Measurements from ENCODE around the gene RBM22. TPM values are rescaled to one million over a fixed set of nuclear protein-coding genes. Genes with fewer than 3 reads are reported as not detected.

Gene RBM22
- polyA plus RNA-seq, 1 of the 3 experiments (the other 2 are of a cell fraction), result 30.7 TPM

DNA sequence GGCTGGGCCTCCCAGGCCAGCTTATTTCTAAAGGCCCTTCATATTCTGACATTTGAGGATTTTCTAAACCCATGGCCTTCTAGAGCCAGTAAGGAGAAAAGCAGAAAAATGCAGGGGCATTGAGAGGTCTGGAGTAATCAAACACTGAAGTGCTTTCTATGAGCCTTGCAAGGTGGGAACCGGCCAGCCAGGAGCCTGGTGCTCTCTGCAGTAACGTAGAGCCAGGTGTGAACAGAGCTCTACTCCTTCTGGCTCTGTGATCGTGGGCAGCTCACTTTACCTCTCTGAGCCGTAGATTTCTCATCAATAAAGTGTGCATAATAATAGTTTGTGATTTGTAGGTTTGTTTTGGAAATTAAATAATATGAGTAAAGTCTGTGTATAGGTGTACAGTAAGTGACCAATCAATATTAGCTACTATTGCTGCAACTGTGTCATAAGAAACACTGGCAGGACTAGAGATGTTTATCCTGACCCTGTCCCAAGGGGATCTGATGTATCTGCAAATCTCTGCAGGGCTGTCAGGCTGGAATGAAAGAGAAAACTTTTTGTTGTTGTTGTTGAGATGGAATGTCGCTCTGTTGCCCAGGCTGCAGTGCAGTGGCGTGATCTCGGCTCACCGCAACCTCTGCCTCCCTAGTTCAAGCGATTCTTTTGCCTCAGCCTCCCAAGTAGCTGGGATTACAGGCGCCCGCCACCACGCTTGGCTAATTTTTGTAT is 57.7 kb downstream of the RBM22 start:
- no peaks in the 10 kb centered on the region for H3K9me3 ChIP-seq
- H3K4me2 ChIP-seq, result peak overlapping the region; percentile 66
- CTCF ChIA-PET, result interaction anchor here (0.8 to 5.5 kb wide), 5 partner anchors 9 to 83 kb away, joined by 3 to 44 read pairs (median 7); no protein-coding TSS in a partner anchor
- WGBS (ENCODE audit: low lambda C conversion rate), result 94% methylated on average over 9 of the region's 12 CpGs
- peaks cover 49% of the 10 kb centered on the region for H3K79me2 ChIP-seq (ENCODE audit: insufficient read depth)
- peak overlapping the region; percentile 92 to 94 for H3K27ac ChIP-seq (ENCODE audit: low read depth in 2 of 2, low read length in 1 of 2)
- H3K4me1 ChIP-seq (ENCODE audit: control insufficient read depth in 1 of 2, insufficient read depth in 2 of 2, low read depth in 1 of 2, low read length in 1 of 2), result peaks cover 61 to 72% of the 10 kb centered on the region in 2 experiments
- H3F3A ChIP-seq (replicated peaks; ENCODE audit: insufficient read depth), result peaks cover 47% of the 10 kb centered on the region
- H3K9ac ChIP-seq, result peak overlapping the region; percentile 32
- TF ChIP-seq, protein P1, sequence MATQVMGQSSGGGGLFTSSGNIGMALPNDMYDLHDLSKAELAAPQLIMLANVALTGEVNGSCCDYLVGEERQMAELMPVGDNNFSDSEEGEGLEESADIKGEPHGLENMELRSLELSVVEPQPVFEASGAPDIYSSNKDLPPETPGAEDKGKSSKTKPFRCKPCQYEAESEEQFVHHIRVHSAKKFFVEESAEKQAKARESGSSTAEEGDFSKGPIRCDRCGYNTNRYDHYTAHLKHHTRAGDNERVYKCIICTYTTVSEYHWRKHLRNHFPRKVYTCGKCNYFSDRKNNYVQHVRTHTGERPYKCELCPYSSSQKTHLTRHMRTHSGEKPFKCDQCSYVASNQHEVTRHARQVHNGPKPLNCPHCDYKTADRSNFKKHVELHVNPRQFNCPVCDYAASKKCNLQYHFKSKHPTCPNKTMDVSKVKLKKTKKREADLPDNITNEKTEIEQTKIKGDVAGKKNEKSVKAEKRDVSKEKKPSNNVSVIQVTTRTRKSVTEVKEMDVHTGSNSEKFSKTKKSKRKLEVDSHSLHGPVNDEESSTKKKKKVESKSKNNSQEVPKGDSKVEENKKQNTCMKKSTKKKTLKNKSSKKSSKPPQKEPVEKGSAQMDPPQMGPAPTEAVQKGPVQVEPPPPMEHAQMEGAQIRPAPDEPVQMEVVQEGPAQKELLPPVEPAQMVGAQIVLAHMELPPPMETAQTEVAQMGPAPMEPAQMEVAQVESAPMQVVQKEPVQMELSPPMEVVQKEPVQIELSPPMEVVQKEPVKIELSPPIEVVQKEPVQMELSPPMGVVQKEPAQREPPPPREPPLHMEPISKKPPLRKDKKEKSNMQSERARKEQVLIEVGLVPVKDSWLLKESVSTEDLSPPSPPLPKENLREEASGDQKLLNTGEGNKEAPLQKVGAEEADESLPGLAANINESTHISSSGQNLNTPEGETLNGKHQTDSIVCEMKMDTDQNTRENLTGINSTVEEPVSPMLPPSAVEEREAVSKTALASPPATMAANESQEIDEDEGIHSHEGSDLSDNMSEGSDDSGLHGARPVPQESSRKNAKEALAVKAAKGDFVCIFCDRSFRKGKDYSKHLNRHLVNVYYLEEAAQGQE (IDR thresholded peaks at IDR 0.05; ENCODE audit: low read depth, low read length), result no peak
- TF ChIP-seq JUND (IDR thresholded peaks at IDR 0.05) (no peak), GATA2 (CRISPR knock-in tag; IDR thresholded peaks at IDR 0.05) (no peak)
- TF ChIP-seq, protein P2, sequence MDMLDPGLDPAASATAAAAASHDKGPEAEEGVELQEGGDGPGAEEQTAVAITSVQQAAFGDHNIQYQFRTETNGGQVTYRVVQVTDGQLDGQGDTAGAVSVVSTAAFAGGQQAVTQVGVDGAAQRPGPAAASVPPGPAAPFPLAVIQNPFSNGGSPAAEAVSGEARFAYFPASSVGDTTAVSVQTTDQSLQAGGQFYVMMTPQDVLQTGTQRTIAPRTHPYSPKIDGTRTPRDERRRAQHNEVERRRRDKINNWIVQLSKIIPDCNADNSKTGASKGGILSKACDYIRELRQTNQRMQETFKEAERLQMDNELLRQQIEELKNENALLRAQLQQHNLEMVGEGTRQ (IDR thresholded peaks at IDR 0.05; ENCODE audit: borderline replicate concordance, low read depth, low read length), result no peak
- peak overlapping the region in 1 of 2 experiments; percentile 57; a peak in 1 of 4 replicates for H3K4me3 ChIP-seq (ENCODE audit: low read depth in 2 of 2, low read length in 1 of 2)
- peaks cover 0 to 2% of the 10 kb centered on the region in 2 experiments for H3K36me3 ChIP-seq (replicated peaks in 1 of 2; ENCODE audit: control insufficient read depth in 1 of 2, insufficient read depth in 2 of 2, low read length in 1 of 2)
- no peaks in the 10 kb centered on the region; the same call in 1 of the 2 replicates for H4K20me1 ChIP-seq (ENCODE audit: insufficient read depth)
- H3K9me2 ChIP-seq, result no peaks in the 10 kb centered on the region
- no peaks in the 10 kb centered on the region for H3K27me3 ChIP-seq (ENCODE audit: insufficient read depth)
- no peak overlapping the region for H2AFZ ChIP-seq (ENCODE audit: low read depth)
- no peak for DNase-seq
- POLR2A ChIA-PET, result interaction anchor here (0.8 to 2.0 kb wide), 4 partner anchors 9 to 193 kb away, joined by 3 to 6 read pairs (median 3); no protein-coding TSS in a partner anchor

DNA sequence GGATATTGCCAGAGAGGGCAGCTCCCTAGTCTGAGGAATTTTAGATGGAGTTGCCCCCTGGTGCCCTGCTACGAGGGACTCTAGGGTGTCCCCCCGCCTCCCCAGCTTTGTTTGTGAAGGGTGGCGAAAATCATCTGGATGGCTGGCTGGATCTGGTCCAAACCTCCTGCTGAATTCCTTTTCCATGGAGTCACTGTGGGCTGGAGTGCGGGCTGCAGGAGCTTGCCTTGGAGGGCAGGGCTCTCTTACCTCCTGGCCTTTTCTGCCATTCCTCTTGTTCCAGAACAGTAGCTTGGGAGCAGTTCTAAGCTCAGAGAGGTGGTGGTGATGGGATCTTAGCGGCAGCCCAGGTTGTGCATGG is 58.3 kb downstream of the RBM22 start:
- Histone ChIP-seq H3K36me3 (replicated peaks in 1 of 2; ENCODE audit: control insufficient read depth in 1 of 2, insufficient read depth in 2 of 2, low read length in 1 of 2) (no peaks in the 10 kb centered on the region), H3K27me3 (ENCODE audit: insufficient read depth) (no peaks in the 10 kb centered on the region), H3K79me2 (ENCODE audit: insufficient read depth) (peaks cover 49% of the 10 kb centered on the region), H3K9me3 (no peaks in the 10 kb centered on the region), H4K20me1 (ENCODE audit: insufficient read depth) (no peaks in the 10 kb centered on the region; the same call in 1 of the 2 replicates), H3K4me2 (peak overlapping the region; percentile 66), H3K27ac (ENCODE audit: low read depth in 2 of 2, low read length in 1 of 2) (peak overlapping the region; percentile 92 to 94), H3K9me2 (no peaks in the 10 kb centered on the region), H2AFZ (ENCODE audit: low read depth) (no peak overlapping the region), H3K9ac (peak overlapping the region; percentile 32; the same call in 1 of the 2 replicates), H3K4me3 (ENCODE audit: low read depth in 2 of 2, low read length in 1 of 2) (peak overlapping the region in 1 of 2 experiments; percentile 57; a peak in 2 of 4 replicates), H3K4me1 (ENCODE audit: control insufficient read depth in 1 of 2, insufficient read depth in 2 of 2, low read depth in 1 of 2, low read length in 1 of 2) (peaks cover 64 to 76% of the 10 kb centered on the region in 2 experiments), H3F3A (replicated peaks; ENCODE audit: insufficient read depth) (peaks cover 49% of the 10 kb centered on the region)
- WGBS (ENCODE audit: low lambda C conversion rate), result no CpG with 5 or more reads among the region's 5 CpGs
- ChIA-PET POLR2A (interaction anchor here (0.8 to 1.1 kb wide), 3 partner anchors 10 to 192 kb away, joined by 3 read pairs; no protein-coding TSS in a partner anchor), CTCF (interaction anchor here (0.8 to 2.4 kb wide), 5 partner anchors 9 to 82 kb away, joined by 3 to 9 read pairs (median 3); no protein-coding TSS in a partner anchor)
- DNase-seq, result no peak
- TF ChIP-seq GATA2 (CRISPR knock-in tag; IDR thresholded peaks at IDR 0.05) (no peak), MEF2A (IDR thresholded peaks at IDR 0.05; ENCODE audit: borderline replicate concordance, low read depth) (no peak), POLR2AphosphoS5 (IDR thresholded peaks at IDR 0.05; ENCODE audit: low read depth, low read length) (peak; percentile 47; the same call in 1 of the 2 replicates), NRF1 (IDR thresholded peaks at IDR 0.05; ENCODE audit: low read depth, low read length) (no peak), TEAD4 (IDR thresholded peaks at IDR 0.05; ENCODE audit: borderline replicate concordance, insufficient read depth) (peak; percentile 91), ELF1 (IDR thresholded peaks at IDR 0.05) (no peak), MXI1 (IDR thresholded peaks at IDR 0.05; ENCODE audit: low read depth, low read length) (no peak), NFIC (IDR thresholded peaks at IDR 0.05; ENCODE audit: borderline replicate concordance) (peak; percentile 98), JUND (IDR thresholded peaks at IDR 0.05) (peak; percentile 90), EZH2phosphoT487 (IDR thresholded peaks at IDR 0.05; ENCODE audit: borderline replicate concordance, low read depth) (no peak), FOSL2 (IDR thresholded peaks at IDR 0.05; ENCODE audit: borderline replicate concordance, low read depth) (peak; percentile 74), RXRA (IDR thresholded peaks at IDR 0.05; ENCODE audit: borderline replicate concordance, low read depth) (peak; percentile 68; the same call in 1 of the 2 replicates), GABPA (IDR thresholded peaks at IDR 0.05; ENCODE audit: low read depth) (no peak), SIN3A (IDR thresholded peaks at IDR 0.05; ENCODE audit: borderline replicate concordance, low read depth, low read length) (peak; percentile 47; the same call in 1 of the 2 replicates), RCOR1 (IDR thresholded peaks at IDR 0.05; ENCODE audit: low read length) (no peak), CHD2 (IDR thresholded peaks at IDR 0.05; ENCODE audit: low read length, partially characterized antibody) (no peak), RAD21 (IDR thresholded peaks at IDR 0.05; ENCODE audit: low read length) (no peak)
- TF ChIP-seq, protein P3, sequence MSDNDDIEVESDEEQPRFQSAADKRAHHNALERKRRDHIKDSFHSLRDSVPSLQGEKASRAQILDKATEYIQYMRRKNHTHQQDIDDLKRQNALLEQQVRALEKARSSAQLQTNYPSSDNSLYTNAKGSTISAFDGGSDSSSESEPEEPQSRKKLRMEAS (IDR thresholded peaks at IDR 0.05; ENCODE audit: low read depth), result peak; percentile 41; the same call in 1 of the 2 replicates
- TF ChIP-seq, protein P4, sequence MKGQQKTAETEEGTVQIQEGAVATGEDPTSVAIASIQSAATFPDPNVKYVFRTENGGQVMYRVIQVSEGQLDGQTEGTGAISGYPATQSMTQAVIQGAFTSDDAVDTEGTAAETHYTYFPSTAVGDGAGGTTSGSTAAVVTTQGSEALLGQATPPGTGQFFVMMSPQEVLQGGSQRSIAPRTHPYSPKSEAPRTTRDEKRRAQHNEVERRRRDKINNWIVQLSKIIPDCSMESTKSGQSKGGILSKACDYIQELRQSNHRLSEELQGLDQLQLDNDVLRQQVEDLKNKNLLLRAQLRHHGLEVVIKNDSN (IDR thresholded peaks at IDR 0.05; ENCODE audit: borderline replicate concordance, low read depth), result peak; percentile 16; the same call in 1 of the 2 replicates

All from SK-N-SH (cell line).